ENCODE data around the gene TRPV4. TPM values are rescaled to one million over a fixed set of nuclear protein-coding genes. Genes with fewer than 3 reads are reported as not detected.
"Not testable (repeated sequence)": the region's sequence is repeated elsewhere in the genome, so short reads cannot be mapped to it uniquely, and the experiment has no call there.

Gene TRPV4
- total RNA-seq, 2 donors from 2014 or later, result not detected

DNA sequence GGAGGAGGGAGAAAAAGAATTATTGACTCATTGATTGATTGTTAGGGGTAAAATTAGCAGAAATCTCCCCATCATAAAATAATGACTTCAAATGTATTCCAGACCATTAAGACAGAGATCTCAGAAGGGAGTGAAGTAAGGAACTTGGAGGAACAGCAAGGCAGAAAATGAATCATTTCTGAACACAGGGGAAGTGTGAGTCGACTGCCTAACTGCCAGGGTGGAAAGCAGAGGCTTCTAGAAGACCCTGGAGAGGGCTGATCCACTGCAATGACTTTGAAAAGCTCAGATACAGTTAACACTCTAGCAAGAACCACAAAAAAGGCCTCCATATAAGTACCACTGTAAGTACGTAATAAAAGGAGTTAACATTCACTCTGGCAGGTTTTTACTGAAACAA is 37.5 kb upstream of the TRPV4 start:
- H3K9me3 Mint-ChIP-seq, result no peaks in the 10 kb centered on the region
- DNase-seq (ENCODE audit: low spot score), result no peak
- peak overlapping the region in 1 of 2 donors; percentile 31 for H3K27ac Mint-ChIP-seq
- H3K4me3 Mint-ChIP-seq, result no peak overlapping the region
- H3K36me3 Mint-ChIP-seq, result no peaks in the 10 kb centered on the region
- peaks cover 27 to 31% of the 10 kb centered on the region in 2 donors for H3K4me1 Mint-ChIP-seq (ENCODE audit: low read depth in 2 of 2)
- no peaks in the 10 kb centered on the region for H3K27me3 Mint-ChIP-seq
- ATAC-seq, result peak in 1 of 2 donors; percentile 45

DNA sequence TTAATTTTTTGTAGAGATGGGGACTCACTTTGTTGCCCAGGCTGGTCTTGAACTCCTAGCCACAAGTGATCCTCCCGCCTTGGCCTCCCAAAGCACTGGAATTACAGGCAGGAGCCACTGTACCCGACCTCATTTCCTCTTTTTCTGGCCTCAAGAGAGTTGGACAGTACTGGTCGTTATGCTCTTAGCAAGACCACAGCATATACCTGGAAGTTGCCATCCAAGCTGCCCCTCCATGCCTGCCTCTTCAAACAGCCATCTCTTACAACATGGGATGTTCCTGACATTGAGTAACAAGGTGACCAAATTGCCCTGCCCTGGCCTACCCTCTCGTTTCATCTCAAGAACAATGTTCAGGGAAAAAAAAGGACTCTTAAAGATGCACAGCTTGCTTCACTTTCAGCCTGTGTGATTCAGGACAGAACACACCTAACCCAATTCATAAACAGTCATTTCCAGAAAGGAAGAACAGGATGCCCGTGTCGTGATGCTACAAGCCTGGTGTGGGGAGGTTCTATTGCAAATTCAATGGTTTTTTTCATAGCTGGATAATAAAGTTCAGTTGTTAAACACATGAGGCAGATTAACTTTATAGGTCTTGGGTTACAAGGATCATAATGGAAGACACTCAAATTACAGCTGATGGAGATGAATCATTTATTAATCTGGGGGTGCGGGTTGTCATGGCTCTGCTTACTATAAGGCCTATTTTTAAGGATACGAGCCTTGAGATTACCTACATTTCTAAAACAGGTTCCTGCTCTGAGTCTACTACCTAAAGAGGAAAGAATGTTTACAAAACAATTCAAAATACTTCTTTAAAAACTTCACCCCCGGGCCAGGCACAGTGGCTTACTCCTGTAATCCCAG is 35.2 kb upstream of the TRPV4 start:
- Mint-ChIP-seq H3K9me3 (no peaks in the 10 kb centered on the region), H3K4me3 (no peak overlapping the region), H3K27me3 (no peaks in the 10 kb centered on the region), H3K4me1 (ENCODE audit: low read depth in 2 of 2) (peaks cover 32 to 35% of the 10 kb centered on the region in 2 donors), H3K27ac (peak overlapping the region; percentile 6 to 11), H3K36me3 (no peaks in the 10 kb centered on the region)
- ATAC-seq (peak in 1 of 2 donors; percentile 65), DNase-seq (ENCODE audit: low spot score) (no peak)

DNA sequence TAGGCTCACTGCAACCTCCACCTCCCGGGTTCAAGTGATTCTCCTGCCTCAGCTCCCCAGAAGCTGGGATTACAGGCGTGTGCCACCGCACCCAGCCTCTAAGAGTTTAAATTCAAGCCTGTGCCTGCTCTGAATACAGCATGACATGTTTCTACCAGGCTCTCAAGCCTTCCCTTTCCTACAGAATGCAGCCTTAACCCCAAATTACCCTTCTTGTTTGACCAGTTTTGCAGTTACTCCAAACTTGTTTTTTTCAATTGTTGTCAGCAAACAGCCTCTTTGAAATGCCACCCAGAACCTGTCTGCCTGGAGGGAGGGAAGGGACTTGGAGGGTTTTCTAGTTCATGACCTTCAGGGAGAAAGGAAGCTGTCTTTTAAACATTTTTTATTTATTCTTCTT is 31.7 kb upstream of the TRPV4 start:
- H3K27ac Mint-ChIP-seq, result peak overlapping the region in 1 of 2 donors; percentile 84

DNA sequence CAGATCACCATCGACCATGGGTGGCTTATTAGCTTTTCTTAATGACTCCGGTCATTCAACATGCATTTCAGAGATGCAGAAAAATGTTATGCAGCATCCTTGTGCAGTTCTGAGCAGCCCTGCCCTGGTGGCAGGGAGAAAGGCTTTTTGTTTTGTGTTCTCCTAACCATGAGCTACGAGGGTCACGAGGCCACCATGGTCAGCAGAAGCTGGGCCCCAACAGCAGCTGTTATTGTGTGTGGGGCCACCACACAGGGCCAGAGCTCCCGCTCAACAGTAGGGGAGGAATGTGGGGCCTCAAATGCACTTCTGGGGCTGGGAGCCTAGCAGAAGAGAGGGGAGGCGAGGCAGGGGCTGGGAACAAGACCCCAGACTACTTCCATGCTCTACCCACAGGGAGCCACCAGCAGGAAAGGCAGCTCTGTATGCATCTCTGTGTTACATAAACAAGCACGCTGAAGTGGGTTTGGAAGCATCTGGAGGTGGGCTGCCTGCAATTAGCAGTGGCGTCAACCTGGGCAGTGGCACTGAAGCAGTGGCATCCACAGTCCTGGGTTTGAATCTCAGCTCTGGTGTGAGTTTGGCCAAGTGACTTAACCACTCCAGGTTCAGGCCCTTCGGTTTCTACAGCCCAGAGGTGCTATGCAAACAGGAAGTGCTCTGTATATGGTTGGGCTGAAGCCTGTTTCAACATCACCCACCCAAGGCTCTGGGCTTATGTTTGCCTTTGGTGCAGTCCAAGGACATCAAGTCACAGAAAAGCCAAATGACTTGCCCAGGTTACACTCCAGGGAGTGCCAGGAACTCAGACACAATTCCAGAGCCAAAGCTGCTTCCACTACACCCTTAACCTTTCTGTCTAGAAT is 30.9 kb upstream of the TRPV4 start:
- H3K27ac Mint-ChIP-seq, result peak overlapping the region; percentile 52 to 84
- H3K9me3 Mint-ChIP-seq, result no peaks in the 10 kb centered on the region
- ATAC-seq (peak; percentile 94), DNase-seq (ENCODE audit: low spot score) (peak; percentile 74)
- H3K27me3 Mint-ChIP-seq, result no peaks in the 10 kb centered on the region
- H3K4me3 Mint-ChIP-seq, result peak overlapping the region; percentile 7
- H3K36me3 Mint-ChIP-seq, result no peaks in the 10 kb centered on the region
- peaks cover 26 to 29% of the 10 kb centered on the region in 2 donors for H3K4me1 Mint-ChIP-seq (ENCODE audit: low read depth in 2 of 2)

More for the DNA sequence above, 31.7 kb upstream of the TRPV4 start:
- Mint-ChIP-seq H3K4me3 (no peak overlapping the region), H3K4me1 (ENCODE audit: low read depth in 2 of 2) (peaks cover 26 to 29% of the 10 kb centered on the region in 2 donors), H3K9me3 (no peaks in the 10 kb centered on the region), H3K27me3 (no peaks in the 10 kb centered on the region), H3K36me3 (no peaks in the 10 kb centered on the region)
- no peak for ATAC-seq
- DNase-seq (ENCODE audit: low spot score), result no peak

DNA sequence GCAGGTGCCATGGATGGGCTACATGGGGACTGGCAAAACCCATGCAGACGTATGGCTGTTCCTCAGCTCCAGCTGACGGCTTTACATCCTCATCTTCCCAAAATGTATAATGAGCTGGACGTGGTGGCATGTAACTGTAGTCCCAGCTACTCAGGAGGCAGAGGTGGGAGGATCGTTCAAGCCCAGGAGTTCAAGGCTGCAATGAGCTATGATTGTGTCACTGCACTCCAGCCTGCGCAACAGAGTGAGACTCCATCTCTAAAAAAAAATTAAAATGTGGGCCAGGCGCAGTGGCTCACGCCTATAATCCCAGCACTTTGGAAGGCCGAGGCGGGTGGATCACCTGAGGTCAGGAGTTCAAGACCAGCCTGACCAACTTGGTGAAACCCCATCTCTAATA is 29.3 kb upstream of the TRPV4 start:
- H3K4me1 Mint-ChIP-seq (ENCODE audit: low read depth in 2 of 2), result peaks cover 20 to 31% of the 10 kb centered on the region in 2 donors
- not testable (repeated sequence) for DNase-seq (ENCODE audit: low spot score); ATAC-seq; H3K27me3 Mint-ChIP-seq; H3K9me3 Mint-ChIP-seq; H3K36me3 Mint-ChIP-seq; H3K27ac Mint-ChIP-seq; H3K4me3 Mint-ChIP-seq

DNA sequence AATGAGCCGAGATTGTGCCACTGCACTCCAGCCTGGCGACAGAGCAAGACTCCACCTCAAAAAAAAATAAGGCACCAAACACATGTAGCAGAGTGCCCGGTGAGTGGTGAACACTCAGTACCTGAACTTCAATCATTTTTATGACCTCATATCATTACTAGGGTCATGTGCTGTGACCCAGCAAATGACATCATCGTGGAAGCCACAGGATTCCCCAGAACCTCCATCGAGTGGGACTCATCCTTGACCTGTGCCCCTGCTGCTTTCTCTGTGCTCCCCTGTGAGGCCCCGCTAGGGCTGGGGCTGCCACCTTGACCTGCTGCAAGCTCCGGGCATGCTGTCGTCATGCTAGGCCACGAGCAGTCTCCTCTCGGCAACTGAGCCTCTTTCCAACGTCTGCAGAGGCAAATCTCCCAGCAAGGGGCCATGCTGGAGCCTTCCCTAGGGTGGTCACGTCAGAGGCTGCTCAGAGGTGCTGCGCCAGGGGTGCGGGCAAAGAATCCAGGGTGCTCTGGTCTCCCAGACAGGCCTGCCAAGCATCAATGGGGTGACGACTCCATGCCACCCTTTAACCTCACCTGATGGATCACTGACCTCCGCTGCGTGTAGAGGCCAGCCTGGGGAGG is 28.6 kb upstream of the TRPV4 start:
- DNase-seq (ENCODE audit: low spot score), result no peak
- Mint-ChIP-seq H3K4me1 (ENCODE audit: low read depth in 2 of 2) (peaks cover 20 to 31% of the 10 kb centered on the region in 2 donors), H3K27me3 (no peaks in the 10 kb centered on the region), H3K36me3 (no peaks in the 10 kb centered on the region), H3K4me3 (no peak overlapping the region), H3K27ac (no peak overlapping the region), H3K9me3 (no peaks in the 10 kb centered on the region)
- no peak for ATAC-seq

DNA sequence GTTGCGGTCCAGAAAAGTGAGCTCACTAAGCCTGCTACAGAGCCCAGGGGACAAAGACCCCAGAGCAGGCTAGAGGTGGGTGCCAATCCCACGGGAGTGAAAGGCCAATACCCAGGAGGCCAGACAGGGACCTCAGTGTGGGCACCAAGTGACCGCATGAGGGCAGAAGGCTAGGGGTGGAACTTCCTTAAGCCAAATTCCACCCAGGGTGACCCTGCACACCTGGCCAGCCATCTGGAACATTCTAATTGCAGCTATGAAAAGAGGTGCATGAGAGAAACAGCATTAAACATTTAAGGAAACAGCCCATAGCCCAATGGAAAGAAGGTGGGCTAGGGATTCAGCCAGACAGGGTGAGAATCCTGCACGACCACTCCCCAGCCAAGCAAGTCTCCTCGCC is 27.8 kb upstream of the TRPV4 start:
- Mint-ChIP-seq H3K27ac (no peak overlapping the region), H3K27me3 (no peaks in the 10 kb centered on the region), H3K9me3 (no peaks in the 10 kb centered on the region), H3K36me3 (no peaks in the 10 kb centered on the region), H3K4me1 (ENCODE audit: low read depth in 2 of 2) (peaks cover 20 to 27% of the 10 kb centered on the region in 2 donors), H3K4me3 (no peak overlapping the region)
- no peak for DNase-seq (ENCODE audit: low spot score)
- ATAC-seq, result no peak

DNA sequence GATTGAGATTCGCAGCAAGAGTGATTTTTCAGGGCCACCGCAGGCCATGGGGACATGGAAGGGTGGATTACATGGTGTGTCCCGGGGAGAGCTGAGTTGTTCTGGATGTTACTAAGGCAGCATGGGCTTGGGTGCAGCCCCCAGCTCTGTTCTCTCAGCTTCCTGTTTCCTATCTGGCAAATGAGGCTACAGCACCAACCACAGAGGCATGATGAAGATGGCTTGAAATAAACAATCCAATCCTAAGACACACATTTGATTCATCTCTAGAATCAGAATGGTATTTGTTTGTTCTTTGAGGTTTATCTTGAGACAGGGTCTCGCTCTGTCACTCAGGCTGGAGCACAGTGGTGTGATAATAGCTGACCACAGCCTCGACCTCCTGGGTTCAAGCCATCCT is 25.6 kb upstream of the TRPV4 start:
- ATAC-seq, result peak in 1 of 2 donors; percentile 56
- Mint-ChIP-seq H3K9me3 (no peaks in the 10 kb centered on the region), H3K36me3 (no peaks in the 10 kb centered on the region), H3K27ac (no peak overlapping the region), H3K4me3 (no peak overlapping the region), H3K27me3 (no peaks in the 10 kb centered on the region), H3K4me1 (ENCODE audit: low read depth in 2 of 2) (peaks cover 7 to 14% of the 10 kb centered on the region in 2 donors)
- no peak for DNase-seq (ENCODE audit: low spot score)

DNA sequence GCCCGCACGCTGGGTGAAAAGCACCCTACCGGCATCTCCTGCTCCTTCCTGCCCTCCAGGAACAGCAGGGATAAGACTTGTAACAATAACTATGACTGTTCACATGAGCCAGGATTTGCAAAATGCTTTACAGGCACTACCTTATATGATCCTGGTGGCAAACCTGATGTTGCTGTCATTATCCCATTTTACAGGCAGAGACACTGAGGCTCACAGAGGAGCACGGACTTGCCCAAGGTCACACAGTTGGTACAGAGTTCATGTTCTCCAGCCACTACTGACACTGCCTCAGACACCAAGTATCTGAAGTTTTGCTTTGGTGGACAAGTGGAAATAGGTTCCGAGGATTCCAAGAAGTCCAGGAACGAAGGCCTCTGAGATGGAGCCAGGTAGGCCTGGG is 24.5 kb upstream of the TRPV4 start:
- H3K36me3 Mint-ChIP-seq, result no peaks in the 10 kb centered on the region
- peaks cover 0 to 11% of the 10 kb centered on the region in 2 donors for H3K4me1 Mint-ChIP-seq (ENCODE audit: low read depth in 2 of 2)
- no peak overlapping the region for H3K4me3 Mint-ChIP-seq
- ATAC-seq (no peak), DNase-seq (ENCODE audit: low spot score) (no peak)
- H3K9me3 Mint-ChIP-seq, result no peaks in the 10 kb centered on the region
- no peaks in the 10 kb centered on the region for H3K27me3 Mint-ChIP-seq
- no peak overlapping the region for H3K27ac Mint-ChIP-seq

DNA sequence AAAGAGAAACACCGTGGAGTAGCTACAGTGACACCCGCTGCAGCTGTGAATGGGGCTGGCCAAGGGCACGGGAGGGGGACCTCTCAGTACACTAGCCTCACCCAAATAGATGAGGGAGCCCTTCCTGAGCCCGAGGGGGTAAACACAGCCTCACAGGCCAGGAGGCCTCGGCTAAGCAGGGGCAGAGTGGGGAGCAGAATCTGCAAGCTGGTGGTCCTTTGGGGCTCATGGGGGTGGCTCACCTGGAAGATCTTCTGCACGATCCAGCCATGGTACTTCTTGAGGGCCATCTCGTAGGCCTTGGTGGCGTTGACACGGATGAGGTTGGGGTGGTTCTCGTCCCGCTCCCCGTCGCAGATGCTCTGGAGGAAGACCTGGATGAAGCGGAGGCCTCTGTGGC is 22.2 kb upstream of the TRPV4 start:
- H3K27me3 Mint-ChIP-seq, result no peaks in the 10 kb centered on the region
- ATAC-seq (no peak), DNase-seq (ENCODE audit: low spot score) (no peak)
- H3K4me3 Mint-ChIP-seq, result no peak overlapping the region
- no peaks in the 10 kb centered on the region for H3K9me3 Mint-ChIP-seq
- no peaks in the 10 kb centered on the region for H3K36me3 Mint-ChIP-seq
- peaks cover 0 to 11% of the 10 kb centered on the region in 2 donors for H3K4me1 Mint-ChIP-seq (ENCODE audit: low read depth in 2 of 2)
- no peak overlapping the region for H3K27ac Mint-ChIP-seq

DNA sequence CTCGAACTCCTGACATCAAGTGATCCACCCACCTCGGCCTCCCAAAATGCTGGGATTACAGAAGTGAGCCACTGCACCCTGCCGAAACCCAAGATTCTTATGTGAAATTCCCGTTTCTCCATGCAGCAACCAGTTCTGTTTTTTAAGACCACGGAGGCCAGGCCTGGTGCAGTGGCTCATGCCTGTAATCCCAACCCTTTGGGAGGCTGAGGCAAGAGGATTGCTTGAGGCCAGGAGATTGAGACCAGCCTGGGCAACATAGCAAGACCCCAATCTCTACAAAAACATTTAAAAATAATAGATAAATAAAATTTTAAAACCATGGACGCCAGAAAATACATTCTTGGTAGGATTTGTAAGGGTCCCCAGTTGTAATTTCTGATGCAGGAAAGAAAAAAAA is 17.3 kb upstream of the TRPV4 start:
- not testable (repeated sequence) for ATAC-seq; H3K27me3 Mint-ChIP-seq; H3K4me3 Mint-ChIP-seq; H3K4me1 Mint-ChIP-seq (ENCODE audit: low read depth in 2 of 2); H3K36me3 Mint-ChIP-seq; H3K9me3 Mint-ChIP-seq; DNase-seq (ENCODE audit: low spot score); H3K27ac Mint-ChIP-seq

DNA sequence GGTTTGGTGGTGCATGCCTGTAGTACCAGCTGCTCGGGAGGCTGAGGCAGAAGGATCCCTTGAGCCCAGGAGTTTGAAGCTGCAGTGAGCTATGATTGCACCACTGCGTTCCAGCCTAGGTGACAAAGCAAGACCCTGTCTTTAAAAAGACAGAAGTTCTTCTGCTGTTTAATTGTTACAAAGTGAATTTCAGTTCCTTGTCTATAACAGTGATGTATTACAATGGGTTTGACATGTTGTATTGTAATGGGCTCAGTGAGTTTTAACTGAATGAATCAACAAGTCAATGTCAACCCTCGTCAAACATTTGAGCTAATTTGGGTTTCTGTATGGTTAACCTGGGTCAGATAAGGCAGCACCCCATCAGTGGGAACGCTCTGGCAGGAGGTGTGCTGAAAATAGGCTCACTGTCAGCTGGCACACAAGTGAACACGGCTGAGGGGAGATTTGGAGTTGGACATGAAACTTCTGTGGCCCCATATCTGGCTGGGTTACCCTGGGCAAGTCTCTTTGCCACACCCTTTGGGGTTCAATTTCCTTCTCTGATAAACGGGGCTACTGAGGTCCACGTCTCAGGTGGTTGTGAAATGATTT is 14.0 kb upstream of the TRPV4 start:
- Mint-ChIP-seq H3K9me3 (no peaks in the 10 kb centered on the region), H3K27ac (no peak overlapping the region), H3K4me1 (ENCODE audit: low read depth in 2 of 2) (peaks cover 0 to 10% of the 10 kb centered on the region in 2 donors), H3K4me3 (no peak overlapping the region), H3K27me3 (no peaks in the 10 kb centered on the region), H3K36me3 (no peaks in the 10 kb centered on the region)
- no peak for ATAC-seq
- no peak for DNase-seq (ENCODE audit: low spot score)

DNA sequence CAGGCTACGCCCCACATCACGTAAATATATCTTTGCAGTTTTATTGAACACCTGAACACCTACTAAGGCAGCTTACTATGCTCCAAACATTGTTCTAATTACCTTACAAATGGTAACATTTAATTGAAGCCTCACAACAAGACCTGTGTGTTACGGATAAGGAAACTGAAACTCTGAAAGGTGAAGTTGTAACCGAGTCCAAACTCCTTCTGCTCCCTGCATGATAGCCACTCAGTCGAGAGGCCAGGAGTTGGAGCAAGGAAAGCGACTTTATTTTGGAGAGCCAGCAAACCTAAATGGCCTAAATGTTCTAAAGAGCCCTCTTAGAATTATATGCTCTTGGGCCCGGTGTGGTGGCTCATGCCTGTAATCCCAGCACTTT is 12.6 kb upstream of the TRPV4 start:
- Mint-ChIP-seq H3K9me3 (no peaks in the 10 kb centered on the region), H3K4me3 (no peak overlapping the region), H3K27ac (no peak overlapping the region), H3K27me3 (no peaks in the 10 kb centered on the region), H3K4me1 (ENCODE audit: low read depth in 2 of 2) (peaks cover 0 to 10% of the 10 kb centered on the region in 2 donors), H3K36me3 (no peaks in the 10 kb centered on the region)
- DNase-seq (ENCODE audit: low spot score) (no peak), ATAC-seq (no peak)

All from natural killer cell treated with Interleukin-12 subunit alpha and Interleukin-12 subunit beta and Interleukin-15 and Interleukin-18, amount 100 ng/mL, for 72 hours (primary cell).